Vagina (tissue), 2 donors: ENCODE results near the gene RMP24.

Source experiments
- DNase-seq, 2 donors: peaks; one replicate each; pipeline ENCODE4 v3.0.0-alpha.2; 2017; ENCODE audit errors: extremely low spot score in 2 of 2
- H3K27ac ChIP-seq: fragments of 200-600 bp; sonication (generic); one replicate; pipeline ENCODE4 v1.5.1; 2019
- H3K27me3 ChIP-seq: fragments of 200-600 bp; sonication (generic); one replicate; pipeline ENCODE4 v1.5.1; 2019
- H3K36me3 ChIP-seq, 2 donors: fragments of 200-600 bp; sonication (generic); one replicate each; pipeline ENCODE4 v1.5.1; 2017 to 2019
- H3K4me1 ChIP-seq: fragments of 200-600 bp; sonication (generic); one replicate; pipeline ENCODE4 v1.5.1; 2019
- H3K4me3 ChIP-seq, 2 donors: fragments of 200-600 bp; sonication (generic); 1 replicate in 1 of 2; 2 replicates in 1 of 2; pipeline ENCODE4 v1.5.1; 2016 to 2019
- H3K9me3 ChIP-seq: fragments of 200-600 bp; sonication (generic); one replicate; pipeline ENCODE4 v1.5.1; 2019
- POLR2A ChIP-seq, 2 donors: fragments of 450-650 bp; IDR thresholded peaks; one replicate each; pipeline ENCODE4 v1.6.1; 2017; ENCODE audit warnings: antibody characterized with exemption in 2 of 2, mild to moderate bottlenecking in 2 of 2, moderate library complexity in 2 of 2
- POLR2AphosphoS5 ChIP-seq, 2 donors: sonication (generic); formaldehyde crosslinking; IDR thresholded peaks; one replicate each; pipeline ENCODE4 v1.9.0; 2017; ENCODE audit warnings: antibody characterized with exemption in 2 of 2, mild to moderate bottlenecking in 2 of 2, low read depth in 1 of 2; ENCODE audit not compliant: insufficient read depth in 1 of 2
- intact Hi-C: fragments of 100-400 bp; cut with DNase I; formaldehyde crosslinking; loops from one replicate; pipeline ENCODE4 v1.15.1; 2023
- TF ChIP-seq, protein P1 (sequence below), 3 experiments: fragments of 450-650 bp in 2 of 3; fragments of 200-600 bp in 1 of 3; sonication (generic) in 1 of 3; IDR thresholded peaks; one replicate each; pipeline ENCODE4 v1.5.1; 2017 to 2019; ENCODE audit warnings: antibody characterized with exemption in 3 of 3, mild to moderate bottlenecking in 2 of 3, moderate library complexity in 2 of 3

Gene RMP24

GRCh38 chr18:35938562-35938961, 33.9 kb upstream of the RMP24 start:
- H3K4me1 ChIP-seq, result no peaks in the 10 kb centered on the region
- TF ChIP-seq POLR2A (IDR thresholded peaks at IDR 0.05) (no peak), POLR2AphosphoS5 (IDR thresholded peaks at IDR 0.05; ENCODE audit: insufficient read depth in 1 of 2, low read depth in 1 of 2) (no peak)
- TF ChIP-seq, protein P1, sequence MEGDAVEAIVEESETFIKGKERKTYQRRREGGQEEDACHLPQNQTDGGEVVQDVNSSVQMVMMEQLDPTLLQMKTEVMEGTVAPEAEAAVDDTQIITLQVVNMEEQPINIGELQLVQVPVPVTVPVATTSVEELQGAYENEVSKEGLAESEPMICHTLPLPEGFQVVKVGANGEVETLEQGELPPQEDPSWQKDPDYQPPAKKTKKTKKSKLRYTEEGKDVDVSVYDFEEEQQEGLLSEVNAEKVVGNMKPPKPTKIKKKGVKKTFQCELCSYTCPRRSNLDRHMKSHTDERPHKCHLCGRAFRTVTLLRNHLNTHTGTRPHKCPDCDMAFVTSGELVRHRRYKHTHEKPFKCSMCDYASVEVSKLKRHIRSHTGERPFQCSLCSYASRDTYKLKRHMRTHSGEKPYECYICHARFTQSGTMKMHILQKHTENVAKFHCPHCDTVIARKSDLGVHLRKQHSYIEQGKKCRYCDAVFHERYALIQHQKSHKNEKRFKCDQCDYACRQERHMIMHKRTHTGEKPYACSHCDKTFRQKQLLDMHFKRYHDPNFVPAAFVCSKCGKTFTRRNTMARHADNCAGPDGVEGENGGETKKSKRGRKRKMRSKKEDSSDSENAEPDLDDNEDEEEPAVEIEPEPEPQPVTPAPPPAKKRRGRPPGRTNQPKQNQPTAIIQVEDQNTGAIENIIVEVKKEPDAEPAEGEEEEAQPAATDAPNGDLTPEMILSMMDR (IDR thresholded peaks at IDR 0.05), result no peak
- no peak overlapping the region for H3K27ac ChIP-seq
- H3K36me3 ChIP-seq, result no peaks in the 10 kb centered on the region
- H3K9me3 ChIP-seq, result no peaks in the 10 kb centered on the region
- H3K4me3 ChIP-seq, result no peak overlapping the region
- intact Hi-C loops, result no loop called here
- H3K27me3 ChIP-seq, result no peaks in the 10 kb centered on the region
- DNase-seq, result no peak

DNA sequence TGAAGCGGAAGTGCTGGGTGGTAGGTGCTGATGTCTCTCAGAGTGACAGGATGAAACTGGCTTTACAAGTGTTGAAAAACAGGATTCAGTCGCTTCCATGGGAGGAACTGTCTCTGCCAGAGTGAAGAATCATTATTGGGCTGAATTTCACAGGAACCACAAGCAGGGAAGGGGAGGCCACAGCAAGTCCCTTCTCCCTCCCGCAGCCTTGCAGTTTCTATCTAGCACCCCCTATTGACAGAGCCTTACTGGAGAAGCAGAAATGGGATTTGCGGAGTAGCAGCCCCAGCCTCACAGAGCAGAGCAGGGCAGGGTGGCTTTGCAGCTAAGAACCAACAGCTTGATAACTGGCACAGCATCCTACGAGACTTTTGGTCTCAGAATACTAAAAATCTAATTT, 33.3 kb upstream of the RMP24 start:
- Histone ChIP-seq H3K9me3 (no peaks in the 10 kb centered on the region), H3K27ac (no peak overlapping the region), H3K4me3 (no peak overlapping the region), H3K36me3 (no peaks in the 10 kb centered on the region), H3K27me3 (no peaks in the 10 kb centered on the region), H3K4me1 (no peaks in the 10 kb centered on the region)
- intact Hi-C loops, result no loop called here
- DNase-seq, result no peak
- TF ChIP-seq POLR2AphosphoS5 (IDR thresholded peaks at IDR 0.05; ENCODE audit: insufficient read depth in 1 of 2, low read depth in 1 of 2) (no peak), POLR2A (IDR thresholded peaks at IDR 0.05) (no peak)
- TF ChIP-seq, protein P1 (IDR thresholded peaks at IDR 0.05), result no peak

DNA sequence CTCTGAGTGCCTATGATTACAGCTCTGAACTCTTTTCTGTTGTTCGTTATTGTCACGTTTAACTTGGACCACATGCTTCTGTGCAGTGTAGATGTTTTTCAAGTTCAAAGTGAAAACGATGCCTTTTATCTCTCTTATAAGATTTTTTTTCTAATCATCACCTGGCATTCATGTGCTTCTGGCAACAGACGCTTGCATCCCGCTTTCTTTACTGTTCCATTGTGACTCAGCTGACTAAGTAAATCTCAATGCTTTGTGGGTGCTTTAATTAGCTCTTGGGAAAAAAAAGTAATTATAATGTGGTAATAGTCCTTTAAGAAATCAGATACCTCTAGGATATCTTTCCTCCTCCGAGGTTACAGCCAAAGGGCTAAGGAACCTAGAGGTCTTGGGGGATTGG, 31.2 kb upstream of the RMP24 start:
- Histone ChIP-seq H3K4me1 (no peaks in the 10 kb centered on the region), H3K27me3 (no peaks in the 10 kb centered on the region), H3K27ac (no peak overlapping the region), H3K4me3 (no peak overlapping the region), H3K9me3 (no peaks in the 10 kb centered on the region), H3K36me3 (no peaks in the 10 kb centered on the region)
- no peak for DNase-seq
- no peak for TF ChIP-seq POLR2A (IDR thresholded peaks at IDR 0.05)
- TF ChIP-seq, protein P1 (IDR thresholded peaks at IDR 0.05), result no peak
- no peak for TF ChIP-seq POLR2AphosphoS5 (IDR thresholded peaks at IDR 0.05; ENCODE audit: insufficient read depth in 1 of 2, low read depth in 1 of 2)
- intact Hi-C loops, result no loop called here

GRCh38 chr18:35942133-35942532, 30.3 kb upstream of the RMP24 start:
- H3K27ac ChIP-seq, result no peak overlapping the region
- no peak overlapping the region for H3K4me3 ChIP-seq
- DNase-seq, result no peak
- H3K36me3 ChIP-seq, result no peaks in the 10 kb centered on the region
- TF ChIP-seq POLR2A (IDR thresholded peaks at IDR 0.05) (no peak), POLR2AphosphoS5 (IDR thresholded peaks at IDR 0.05; ENCODE audit: insufficient read depth in 1 of 2, low read depth in 1 of 2) (no peak)
- TF ChIP-seq, protein P1 (IDR thresholded peaks at IDR 0.05), result no peak
- intact Hi-C loops, result no loop called here
- H3K9me3 ChIP-seq, result no peaks in the 10 kb centered on the region
- no peaks in the 10 kb centered on the region for H3K4me1 ChIP-seq
- H3K27me3 ChIP-seq, result no peaks in the 10 kb centered on the region

DNA sequence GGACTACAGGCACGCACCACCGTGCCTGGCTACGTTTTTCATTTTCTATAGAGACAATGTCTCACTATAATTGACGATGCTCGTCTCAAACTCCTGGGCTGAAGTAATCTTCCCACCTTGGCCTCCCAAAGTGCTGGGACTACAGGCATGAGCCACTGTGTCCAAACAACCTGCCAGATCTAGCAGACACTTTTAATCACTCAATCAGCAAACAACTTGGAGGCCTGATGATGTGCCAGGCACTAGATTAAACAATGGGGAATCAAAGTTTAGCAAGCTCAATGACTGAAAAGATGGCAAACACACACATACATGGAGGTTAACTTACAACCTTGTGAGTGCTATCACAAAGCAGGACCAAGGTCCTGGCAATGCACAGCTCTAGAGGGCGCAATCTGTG, 29.8 kb upstream of the RMP24 start:
- intact Hi-C loops, result no loop called here
- no peaks in the 10 kb centered on the region for H3K36me3 ChIP-seq
- H3K27ac ChIP-seq, result no peak overlapping the region
- no peaks in the 10 kb centered on the region for H3K4me1 ChIP-seq
- no peak for DNase-seq
- no peaks in the 10 kb centered on the region for H3K27me3 ChIP-seq
- no peak overlapping the region for H3K4me3 ChIP-seq
- TF ChIP-seq, protein P1 (IDR thresholded peaks at IDR 0.05), result no peak
- TF ChIP-seq POLR2A (IDR thresholded peaks at IDR 0.05) (no peak), POLR2AphosphoS5 (IDR thresholded peaks at IDR 0.05; ENCODE audit: insufficient read depth in 1 of 2, low read depth in 1 of 2) (no peak)
- H3K9me3 ChIP-seq, result no peaks in the 10 kb centered on the region
